ENCODE measurements around the gene MACROD1.

DNA sequence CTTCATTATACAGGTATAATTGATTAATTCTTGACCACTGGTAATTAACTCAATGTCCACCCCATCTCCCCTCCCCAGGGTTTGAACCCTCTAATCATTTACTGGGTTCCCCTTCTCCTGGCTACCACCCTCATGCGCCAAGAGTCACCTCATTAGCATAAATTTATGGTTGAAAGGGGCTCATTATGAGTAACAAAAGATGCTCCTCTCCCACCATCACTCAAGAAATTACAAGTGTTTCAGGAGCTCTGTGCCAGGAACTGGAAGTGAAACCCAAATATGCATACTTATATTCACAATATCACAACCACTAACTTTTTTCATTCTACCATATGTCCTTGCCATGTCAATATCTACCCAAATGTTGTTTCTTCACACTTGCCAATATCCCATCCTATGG, 12.3 kb upstream of the MACROD1 start:
- TF ChIP-seq EZH2phosphoT487 (IDR thresholded peaks at IDR 0.05; ENCODE audit: insufficient read depth, low read depth) (no peak), EZH2 (IDR thresholded peaks at IDR 0.05; ENCODE audit: insufficient read depth, poor library complexity, severe bottlenecking) (no peak)

Data from GM23248 (cell line).